Measurements from ENCODE around the gene CLASP1.
A peak's percentile ranks its signal among the peaks of the same experiment; 100 is the strongest.
"Not testable (repeated sequence)": the region's sequence is repeated elsewhere in the genome, so short reads cannot be mapped to it uniquely, and the experiment has no call there.

Gene CLASP1

GRCh38 chr2:121316986-121317385 is 332.3 kb downstream of the CLASP1 start:
- no peaks in the 10 kb centered on the region for H3K9me3 ChIP-seq
- H3K4me1 ChIP-seq: no peaks in the 10 kb centered on the region
- H3K4me3 ChIP-seq: no peak overlapping the region
- DNase-seq: peak in 1 of 2 donors; percentile 17
- H3K27ac ChIP-seq: no peak overlapping the region
- peaks cover 0 to 9% of the 10 kb centered on the region in 2 donors for H3K27me3 ChIP-seq
- H3K36me3 ChIP-seq: no peaks in the 10 kb centered on the region
- intact Hi-C loops (cut with DNase I; ENCODE audit: low total_unique reads): no loop called here
- no peak for TF ChIP-seq CTCF (IDR thresholded peaks at IDR 0.05)

GRCh38 chr2:121313701-121314100 is 335.6 kb downstream of the CLASP1 start:
- H3K27ac ChIP-seq; H3K36me3 ChIP-seq; DNase-seq; H3K27me3 ChIP-seq; H3K4me1 ChIP-seq; H3K4me3 ChIP-seq; H3K9me3 ChIP-seq; intact Hi-C loops (cut with DNase I; ENCODE audit: low total_unique reads): not testable (repeated sequence)

GRCh38 chr2:121309801-121310200 is 339.5 kb downstream of the CLASP1 start:
- no peaks in the 10 kb centered on the region for H3K36me3 ChIP-seq
- no peak overlapping the region for H3K27ac ChIP-seq
- H3K4me3 ChIP-seq: no peak overlapping the region
- H3K27me3 ChIP-seq: peaks cover 0 to 14% of the 10 kb centered on the region in 2 donors
- no peak for TF ChIP-seq CTCF (IDR thresholded peaks at IDR 0.05)
- H3K4me1 ChIP-seq: no peaks in the 10 kb centered on the region
- H3K9me3 ChIP-seq: no peaks in the 10 kb centered on the region
- DNase-seq: no peak
- intact Hi-C loops (cut with DNase I; ENCODE audit: low total_unique reads): no loop called here

GRCh38 chr2:121309323-121309722 is 339.9 kb downstream of the CLASP1 start:
- no peaks in the 10 kb centered on the region for H3K36me3 ChIP-seq
- TF ChIP-seq CTCF (IDR thresholded peaks at IDR 0.05): no peak
- H3K4me3 ChIP-seq: no peak overlapping the region
- peaks cover 0 to 17% of the 10 kb centered on the region in 2 donors for H3K27me3 ChIP-seq
- H3K9me3 ChIP-seq: no peaks in the 10 kb centered on the region
- DNase-seq: no peak
- intact Hi-C loops (cut with DNase I; ENCODE audit: low total_unique reads): no loop called here
- no peak overlapping the region for H3K27ac ChIP-seq
- H3K4me1 ChIP-seq: no peaks in the 10 kb centered on the region

- peaks cover 0 to 17% of the 10 kb centered on the region in 2 donors for H3K27me3 ChIP-seq
- H3K4me3 ChIP-seq: no peak overlapping the region
- no peaks in the 10 kb centered on the region for H3K36me3 ChIP-seq
- H3K27ac ChIP-seq: no peak overlapping the region
- no peak for DNase-seq
- intact Hi-C loops (cut with DNase I; ENCODE audit: low total_unique reads): no loop called here
- no peaks in the 10 kb centered on the region for H3K9me3 ChIP-seq
- TF ChIP-seq CTCF (IDR thresholded peaks at IDR 0.05): no peak
- no peaks in the 10 kb centered on the region for H3K4me1 ChIP-seq
Measured at GRCh38 chr2:121307048-121307447, 342.2 kb downstream of the CLASP1 start.

- intact Hi-C loops (cut with DNase I; ENCODE audit: low total_unique reads): loop anchor here (2.0 kb wide), 1 partner anchor 34 kb away; no protein-coding TSS in a partner anchor
- no peak for DNase-seq
Measured at GRCh38 chr2:121304941-121305340, 344.3 kb downstream of the CLASP1 start.

More at GRCh38 chr2:121304941-121305340, 344.3 kb downstream of the CLASP1 start:
- Histone ChIP-seq H3K4me1 (no peaks in the 10 kb centered on the region), H3K27me3 (peaks cover 0 to 17% of the 10 kb centered on the region in 2 donors), H3K27ac (no peak overlapping the region), H3K9me3 (no peaks in the 10 kb centered on the region), H3K36me3 (no peaks in the 10 kb centered on the region), H3K4me3 (no peak overlapping the region)
- no peak for TF ChIP-seq CTCF (IDR thresholded peaks at IDR 0.05)
